ENCODE results near the gene PNMA8B.
A peak's percentile ranks its signal among the peaks of the same experiment; 100 is the strongest.

Gene PNMA8B

DNA sequence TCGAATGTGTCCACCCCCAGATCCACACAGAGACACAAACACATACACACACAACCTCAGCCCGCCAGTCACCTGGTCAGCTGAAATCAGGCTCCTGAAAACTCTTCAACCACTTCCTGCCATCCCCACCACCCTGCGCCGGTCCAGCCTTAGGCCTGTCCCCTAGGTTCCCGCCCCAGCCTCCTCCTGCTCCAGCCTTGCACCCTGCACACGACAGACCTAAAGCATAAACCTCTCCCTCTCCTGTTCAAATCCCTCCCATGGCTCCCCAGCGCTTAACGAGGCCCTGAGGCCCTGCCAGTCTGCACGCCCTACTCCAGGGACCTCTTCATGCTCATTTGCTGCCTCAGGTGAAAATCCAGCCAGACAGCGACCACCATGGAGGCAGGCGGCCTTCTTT is 7.1 kb downstream of the PNMA8B start:
- H3K27me3 ChIP-seq (ENCODE audit: low read depth, low read length): peaks cover 32% of the 10 kb centered on the region
- no peaks in the 10 kb centered on the region for H4K20me1 ChIP-seq (ENCODE audit: insufficient read depth, low read length)
- no peaks in the 10 kb centered on the region for H3K36me3 ChIP-seq (replicated peaks; ENCODE audit: low read depth, low read length)
- peak overlapping the region; percentile 19; the same call in 1 of the 2 replicates for H2AFZ ChIP-seq (ENCODE audit: low read depth, low read length)
- H3K4me1 ChIP-seq (ENCODE audit: low read length): peaks cover 7% of the 10 kb centered on the region; the same call in 1 of the 2 replicates
- no peaks in the 10 kb centered on the region for H3K9me3 ChIP-seq (ENCODE audit: insufficient read depth, low read length)
- H3K27ac ChIP-seq (ENCODE audit: low read length): no peak overlapping the region
- H3K9ac ChIP-seq (ENCODE audit: low read length): no peak overlapping the region
- H3K79me2 ChIP-seq (ENCODE audit: low read length): no peaks in the 10 kb centered on the region
- H3K4me2 ChIP-seq (ENCODE audit: low read length): peak overlapping the region; percentile 73
- H3K4me3 ChIP-seq (ENCODE audit: low read length): peak overlapping the region; percentile 36; the same call in 1 of the 2 replicates
- TF ChIP-seq, protein P1, sequence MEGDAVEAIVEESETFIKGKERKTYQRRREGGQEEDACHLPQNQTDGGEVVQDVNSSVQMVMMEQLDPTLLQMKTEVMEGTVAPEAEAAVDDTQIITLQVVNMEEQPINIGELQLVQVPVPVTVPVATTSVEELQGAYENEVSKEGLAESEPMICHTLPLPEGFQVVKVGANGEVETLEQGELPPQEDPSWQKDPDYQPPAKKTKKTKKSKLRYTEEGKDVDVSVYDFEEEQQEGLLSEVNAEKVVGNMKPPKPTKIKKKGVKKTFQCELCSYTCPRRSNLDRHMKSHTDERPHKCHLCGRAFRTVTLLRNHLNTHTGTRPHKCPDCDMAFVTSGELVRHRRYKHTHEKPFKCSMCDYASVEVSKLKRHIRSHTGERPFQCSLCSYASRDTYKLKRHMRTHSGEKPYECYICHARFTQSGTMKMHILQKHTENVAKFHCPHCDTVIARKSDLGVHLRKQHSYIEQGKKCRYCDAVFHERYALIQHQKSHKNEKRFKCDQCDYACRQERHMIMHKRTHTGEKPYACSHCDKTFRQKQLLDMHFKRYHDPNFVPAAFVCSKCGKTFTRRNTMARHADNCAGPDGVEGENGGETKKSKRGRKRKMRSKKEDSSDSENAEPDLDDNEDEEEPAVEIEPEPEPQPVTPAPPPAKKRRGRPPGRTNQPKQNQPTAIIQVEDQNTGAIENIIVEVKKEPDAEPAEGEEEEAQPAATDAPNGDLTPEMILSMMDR (IDR thresholded peaks at IDR 0.05; ENCODE audit: low read depth, low read length): no peak
- no peak for TF ChIP-seq EZH2phosphoT487 (IDR thresholded peaks at IDR 0.05; ENCODE audit: low read depth)

DNA sequence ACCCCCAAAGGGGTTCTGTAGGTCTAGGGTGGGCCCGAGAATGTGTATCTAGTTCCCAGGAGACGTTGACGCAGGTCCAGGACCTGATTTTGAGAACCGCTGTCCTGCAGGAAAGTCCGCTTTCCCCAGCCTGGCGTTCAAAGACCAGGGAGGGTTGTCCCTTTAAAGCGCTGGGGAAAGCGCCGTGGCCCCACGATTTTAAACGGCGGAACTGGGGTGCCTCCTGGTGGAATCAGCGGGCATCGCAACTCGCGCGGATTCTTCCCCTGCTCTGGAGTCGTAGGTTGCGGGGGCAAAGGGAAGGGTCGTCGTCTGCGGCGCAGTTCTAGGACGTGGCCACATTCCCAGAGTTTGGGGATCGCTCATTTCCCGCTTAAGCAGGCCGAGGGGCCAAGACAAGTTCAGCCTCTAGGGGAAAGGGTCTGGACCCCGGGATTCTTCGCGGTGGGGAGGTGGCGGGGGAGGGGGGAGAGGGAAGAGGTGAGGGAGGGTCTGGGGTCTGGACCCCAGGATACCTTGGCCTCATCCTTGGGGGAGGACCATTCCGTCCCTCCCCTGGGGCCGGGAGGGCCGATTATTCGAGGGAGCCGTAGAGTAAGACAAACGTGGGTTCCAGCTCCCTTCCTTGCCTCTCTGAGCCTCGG is 7.7 kb downstream of the PNMA8B start:
- Histone ChIP-seq H3K4me3 (ENCODE audit: low read length) (peak overlapping the region; percentile 57), H3K36me3 (replicated peaks; ENCODE audit: low read depth, low read length) (no peaks in the 10 kb centered on the region)

DNA sequence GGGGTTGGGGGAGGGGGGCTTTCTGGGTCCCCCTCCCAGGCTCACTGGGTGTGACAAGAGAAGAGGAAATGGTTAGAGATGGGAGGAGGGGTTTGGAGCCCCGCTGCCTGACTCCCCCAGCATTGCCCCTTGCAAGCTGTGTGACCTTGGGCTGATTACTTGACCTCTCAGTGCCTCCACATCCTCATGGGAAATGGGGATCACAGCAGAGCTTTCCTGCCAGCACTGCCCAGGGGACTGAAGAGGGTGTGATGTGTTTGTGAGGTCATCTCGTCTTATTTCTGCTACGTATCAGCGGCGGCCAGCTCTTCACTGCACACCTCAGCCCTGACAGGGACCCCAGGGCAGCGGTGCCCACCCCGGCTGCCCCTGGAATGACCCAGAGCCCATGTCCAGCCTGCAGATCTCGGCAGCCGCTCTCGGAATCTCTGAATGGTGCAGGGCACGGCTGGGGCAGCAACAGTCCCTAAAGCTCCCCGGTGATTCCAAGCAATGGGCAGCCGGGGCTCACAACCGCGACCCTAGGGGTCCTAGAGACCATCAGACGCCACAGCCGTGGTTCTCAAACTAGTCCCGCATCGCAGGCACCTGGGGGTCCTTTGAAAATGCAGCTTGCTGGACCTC is 8.4 kb downstream of the PNMA8B start:
- Histone ChIP-seq H3K9me3 (ENCODE audit: insufficient read depth, low read length) (no peaks in the 10 kb centered on the region), H3K27ac (ENCODE audit: low read length) (no peak overlapping the region), H2AFZ (ENCODE audit: low read depth, low read length) (peak overlapping the region; percentile 82), H3K36me3 (replicated peaks; ENCODE audit: low read depth, low read length) (no peaks in the 10 kb centered on the region), H3K4me1 (ENCODE audit: low read length) (peaks cover 7% of the 10 kb centered on the region; the same call in 1 of the 2 replicates), H3K27me3 (ENCODE audit: low read depth, low read length) (peaks cover 34% of the 10 kb centered on the region), H4K20me1 (ENCODE audit: insufficient read depth, low read length) (no peaks in the 10 kb centered on the region), H3K4me3 (ENCODE audit: low read length) (peak overlapping the region; percentile 57), H3K79me2 (ENCODE audit: low read length) (no peaks in the 10 kb centered on the region), H3K9ac (ENCODE audit: low read length) (peak overlapping the region; percentile 34; the same call in 1 of the 2 replicates), H3K4me2 (ENCODE audit: low read length) (peak overlapping the region; percentile 73)
- TF ChIP-seq EZH2phosphoT487 (IDR thresholded peaks at IDR 0.05; ENCODE audit: low read depth): no peak
- TF ChIP-seq, protein P1 (IDR thresholded peaks at IDR 0.05; ENCODE audit: low read depth, low read length): no peak

More for the DNA sequence above, 7.7 kb downstream of the PNMA8B start:
- peak overlapping the region; percentile 73 for H3K4me2 ChIP-seq (ENCODE audit: low read length)
- H2AFZ ChIP-seq (ENCODE audit: low read depth, low read length): peak overlapping the region; percentile 82
- no peaks in the 10 kb centered on the region for H3K79me2 ChIP-seq (ENCODE audit: low read length)
- H4K20me1 ChIP-seq (ENCODE audit: insufficient read depth, low read length): no peaks in the 10 kb centered on the region
- H3K9me3 ChIP-seq (ENCODE audit: insufficient read depth, low read length): no peaks in the 10 kb centered on the region
- peaks cover 7% of the 10 kb centered on the region; the same call in 1 of the 2 replicates for H3K4me1 ChIP-seq (ENCODE audit: low read length)
- H3K27me3 ChIP-seq (ENCODE audit: low read depth, low read length): peaks cover 35% of the 10 kb centered on the region
- peak overlapping the region; percentile 34; the same call in 1 of the 2 replicates for H3K9ac ChIP-seq (ENCODE audit: low read length)
- no peak overlapping the region for H3K27ac ChIP-seq (ENCODE audit: low read length)
- no peak for TF ChIP-seq EZH2phosphoT487 (IDR thresholded peaks at IDR 0.05; ENCODE audit: low read depth)
- TF ChIP-seq, protein P1 (IDR thresholded peaks at IDR 0.05; ENCODE audit: low read depth, low read length): peak; percentile 97

DNA sequence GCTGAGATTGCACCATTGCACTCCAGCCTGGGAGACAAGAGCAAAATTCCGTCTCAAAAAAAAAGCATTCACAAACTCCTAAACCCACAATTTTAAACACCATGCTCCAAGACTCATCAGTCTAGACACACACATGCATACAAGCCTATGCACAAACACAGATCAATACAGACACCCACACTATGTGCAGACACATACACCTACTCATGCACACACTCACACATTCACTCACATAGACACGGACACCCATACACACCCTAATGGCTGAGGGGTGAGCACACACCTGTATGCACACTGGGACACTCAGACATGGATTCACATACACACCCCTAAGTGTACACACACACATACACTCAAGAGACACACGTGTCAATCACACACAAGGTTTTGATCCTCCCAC is 9.3 kb downstream of the PNMA8B start:
- peaks cover 32% of the 10 kb centered on the region for H3K27me3 ChIP-seq (ENCODE audit: low read depth, low read length)
- no peaks in the 10 kb centered on the region for H3K79me2 ChIP-seq (ENCODE audit: low read length)
- H3K4me3 ChIP-seq (ENCODE audit: low read length): no peak overlapping the region
- no peak overlapping the region for H2AFZ ChIP-seq (ENCODE audit: low read depth, low read length)
- H4K20me1 ChIP-seq (ENCODE audit: insufficient read depth, low read length): no peaks in the 10 kb centered on the region
- no peak overlapping the region for H3K9ac ChIP-seq (ENCODE audit: low read length)
- no peak overlapping the region for H3K27ac ChIP-seq (ENCODE audit: low read length)
- peaks cover 7% of the 10 kb centered on the region; the same call in 1 of the 2 replicates for H3K4me1 ChIP-seq (ENCODE audit: low read length)
- no peaks in the 10 kb centered on the region for H3K36me3 ChIP-seq (replicated peaks; ENCODE audit: low read depth, low read length)
- TF ChIP-seq EZH2phosphoT487 (IDR thresholded peaks at IDR 0.05; ENCODE audit: low read depth): no peak
- TF ChIP-seq, protein P1 (IDR thresholded peaks at IDR 0.05; ENCODE audit: low read depth, low read length): no peak
- no peaks in the 10 kb centered on the region for H3K9me3 ChIP-seq (ENCODE audit: insufficient read depth, low read length)
- H3K4me2 ChIP-seq (ENCODE audit: low read length): no peak overlapping the region
